Kidney (tissue), 14 donors: ENCODE measurements around the gene KIAA1328. TPM values are rescaled to one million over a fixed set of nuclear protein-coding genes. Genes with fewer than 3 reads are reported as not detected.

Source experiments
- DNase-seq, 5 donors: peaks; one replicate each; pipeline ENCODE4 v3.0.0-alpha.2; 2013 to 2020
- FAIRE-seq: peaks from 2 replicates; lab custom pipeline; 2012; peaks lifted over from hg19 to GRCh38; lab: Jason Lieb, UNC
- H3K27ac ChIP-seq, 2 donors: one replicate each; pipeline ENCODE4 v1.7.0; 2013; ENCODE audit warnings: low read depth in 2 of 2, low read length in 2 of 2, inconsistent platforms in 1 of 2
- H3K27me3 ChIP-seq: one replicate; pipeline ENCODE4 v1.7.1; 2013; ENCODE audit warnings: low read length, inconsistent platforms; ENCODE audit not compliant: control insufficient read depth, insufficient read depth
- H3K36me3 ChIP-seq, 3 donors: one replicate each; pipeline versions ENCODE4 v1.7.0 to v1.7.1; 2013; ENCODE audit warnings: low read length in 3 of 3, control low read depth in 1 of 3, inconsistent platforms in 1 of 3; ENCODE audit not compliant: insufficient read depth in 3 of 3, control insufficient read depth in 2 of 3
- H3K4me1 ChIP-seq, 3 donors: one replicate each; pipeline versions ENCODE4 v1.7.0 to v1.7.1; 2013; ENCODE audit warnings: low read length in 3 of 3, inconsistent platforms in 1 of 3, low read depth in 1 of 3; ENCODE audit not compliant: control insufficient read depth in 2 of 3, insufficient read depth in 2 of 3
- H3K4me3 ChIP-seq, 3 donors: one replicate each; pipeline versions ENCODE4 v1.7.0 to v1.8.1; 2013; ENCODE audit warnings: low read length in 3 of 3, control low read depth in 1 of 3, inconsistent platforms in 1 of 3
- H3K9ac ChIP-seq, 3 donors: one replicate each; pipeline versions ENCODE4 v1.7.0 to v1.7.1; 2013; ENCODE audit warnings: low read length in 3 of 3, control low read depth in 1 of 3, inconsistent platforms in 1 of 3
- H3K9me3 ChIP-seq, 3 donors: one replicate each; pipeline versions ENCODE4 v1.7.0 to v1.7.1; 2013; ENCODE audit warnings: low read length in 3 of 3, control low read depth in 1 of 3, inconsistent platforms in 1 of 3; ENCODE audit not compliant: control insufficient read depth in 2 of 3, insufficient read depth in 1 of 3
- CTCF ChIP-seq: IDR thresholded peaks from 3 replicates; pipeline ENCODE4 v1.5.1; 2012; ENCODE audit warnings: mild to moderate bottlenecking, moderate library complexity, borderline replicate concordance; ENCODE audit not compliant: insufficient read depth; ENCODE audit errors: extremely low read depth
- intact Hi-C: fragments of 100-400 bp; cut with DNase I; formaldehyde crosslinking; loops from one replicate; pipeline ENCODE4 v1.11.1; 2022
- polyA plus RNA-seq: library from polyadenylated mRNA; stranded (reverse); fragments of 350-450 nt; fragmentation: Illumina TruSeq; extraction: RNeasy Lipid Tissue Mini Kit (QIAGEN cat#74804); gene quantifications from one replicate; pipeline ENCODE4 v1.2.3, GENCODE V29; 2014; ENCODE audit warnings: low read depth, low replicate concordance; ENCODE audit not compliant: insufficient read depth
- total RNA-seq: library from RNA; stranded (reverse); fragmentation: NEBNext Ultra II Directional; extraction: Animal tissue kit (Norgen Biotek cat#: 25700); gene quantifications from one replicate; pipeline ENCODE4 v1.2.1, GENCODE V29; 2021
- donor health status: control.
- donor health status: control.
- donor health status: control.
- donor health status: control.
- donor health status: control.
- donor health status: DM: yes; HTN: yes; CAD: no.
- donor health status: Normal renal cell carcinoma (clear cell type).

KIAA1328 gene
- total and polyA plus RNA-seq, 2 donors from 2014 or later: 2.7 to 11.6 TPM

GRCh38 chr18:36850527-36851201 is 21.7 kb downstream of the KIAA1328 start:
- FAIRE-seq (no peak), DNase-seq (no peak)
- Histone ChIP-seq H3K9me3 (peaks cover 0 to 6% (median 3%) of the 10 kb centered on the region in 3 donors), H3K27me3 (no peaks in the 10 kb centered on the region), H3K4me3 (no peak overlapping the region), H3K4me1 (no peaks in the 10 kb centered on the region), H3K27ac (no peak overlapping the region), H3K36me3 (peaks cover 0 to 8% (median 4%) of the 10 kb centered on the region in 3 donors), H3K9ac (no peak overlapping the region)
- no peak for TF ChIP-seq CTCF
- intact Hi-C loops: no loop called here

- Histone ChIP-seq H3K27ac (no peak overlapping the region), H3K36me3 (peaks cover 0 to 8% (median 4%) of the 10 kb centered on the region in 3 donors), H3K27me3 (no peaks in the 10 kb centered on the region), H3K4me1 (no peaks in the 10 kb centered on the region), H3K9ac (no peak overlapping the region), H3K4me3 (no peak overlapping the region), H3K9me3 (peaks cover 0 to 6% (median 3%) of the 10 kb centered on the region in 3 donors)
- no peak for TF ChIP-seq CTCF
- DNase-seq (no peak), FAIRE-seq (no peak)
- intact Hi-C loops: no loop called here
Measured at GRCh38 chr18:36851202-36851590, 22.3 kb downstream of the KIAA1328 start.

GRCh38 chr18:36856815-36857214 is 27.9 kb downstream of the KIAA1328 start:
- Histone ChIP-seq H3K9me3 (peaks cover 0 to 6% (median 3%) of the 10 kb centered on the region in 3 donors), H3K4me1 (no peaks in the 10 kb centered on the region), H3K27ac (no peak overlapping the region), H3K4me3 (no peak overlapping the region), H3K27me3 (no peaks in the 10 kb centered on the region), H3K36me3 (peaks cover 0 to 8% (median 4%) of the 10 kb centered on the region in 3 donors), H3K9ac (no peak overlapping the region)
- no peak for TF ChIP-seq CTCF
- intact Hi-C loops: no loop called here
- FAIRE-seq: no peak
- DNase-seq: peak in 1 of 5 donors; percentile 13
